Cardiac muscle cell (in vitro differentiated cells and primary cell): ENCODE measurements around the gene SH3BP1. TPM values are rescaled to one million over a fixed set of nuclear protein-coding genes. Genes with fewer than 3 reads are reported as not detected.

Experiments
- DNase-seq, 2 donors: peaks; one replicate each; pipeline versions ENCODE4 v3.0.0 to v3.0.0-alpha.2; 2010 to 2017; ENCODE audit warnings: low read depth in 1 of 2, low spot score in 1 of 2
- H3K27ac ChIP-seq: fragments of 200-600 bp; sonication (generic); 2 replicates; pipeline ENCODE4 v1.5.1; 2016
- H3K27me3 ChIP-seq: fragments of 200-600 bp; sonication (generic); 2 replicates; pipeline ENCODE4 v1.6.0; 2016; ENCODE audit warnings: control low read depth
- H3K36me3 ChIP-seq: fragments of 200-600 bp; sonication (generic); 2 replicates; pipeline ENCODE4 v1.5.1; 2016; ENCODE audit warnings: control low read depth
- H3K4me1 ChIP-seq: fragments of 200-600 bp; sonication (generic); 2 replicates; pipeline ENCODE4 v1.8.1; 2017; ENCODE audit warnings: low read depth, mild to moderate bottlenecking, mixed run types
- H3K4me3 ChIP-seq: fragments of 200-600 bp; sonication (generic); 2 replicates; pipeline ENCODE4 v1.5.1; 2016; ENCODE audit warnings: mild to moderate bottlenecking
- H3K9me3 ChIP-seq: fragments of 200-600 bp; sonication (generic); 2 replicates; pipeline ENCODE4 v1.5.1; 2017; ENCODE audit warnings: low read depth, mild to moderate bottlenecking, control low read depth
- polyA plus RNA-seq: library from polyadenylated mRNA; unstranded; fragments of >200 nt; fragmentation: Nextera tagmentation; extraction: Ambion mirVana; gene quantifications from 2 replicates; pipeline ENCODE4 v1.2.1, GENCODE V29; 2016
- total RNA-seq: library from RNA; depleted of rRNA; stranded (reverse); fragments of >200 nt; gene quantifications from 2 replicates; pipeline ENCODE4 v1.2.3, GENCODE V29; 2016
- TF ChIP-seq, protein P1 (sequence below): IDR thresholded peaks from 2 replicates; pipeline ENCODE4 v1.5.1; 2012; ENCODE audit warnings: low read depth, mild to moderate bottlenecking, low read length

Gene SH3BP1
- total and polyA plus RNA-seq, 2 experiments from 2014 or later = 15.0 to 51.9 TPM

DNA sequence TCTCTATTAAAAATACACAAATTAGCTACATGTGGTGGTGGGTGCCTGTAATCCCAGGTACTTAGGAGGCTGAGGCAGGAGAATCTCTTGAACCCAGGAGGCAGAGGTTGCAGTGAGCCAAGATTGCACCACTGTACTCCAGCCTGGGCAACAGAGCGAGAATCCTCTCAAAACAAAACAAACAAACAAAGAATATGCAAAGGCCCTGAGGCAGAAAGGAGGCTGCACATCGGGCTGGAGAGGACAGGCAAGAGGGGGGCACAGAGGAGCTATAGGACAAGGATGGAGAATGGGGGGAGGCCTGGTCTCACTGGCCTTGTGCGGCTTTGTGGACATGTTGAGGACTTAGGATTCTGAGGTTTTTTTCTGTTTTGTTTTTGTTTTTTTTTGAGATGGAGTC is 65.7 kb downstream of the SH3BP1 start:
- DNase-seq = no peak
- Histone ChIP-seq H3K4me3 (no peak overlapping the region), H3K4me1 (no peaks in the 10 kb centered on the region), H3K36me3 (no peaks in the 10 kb centered on the region), H3K27me3 (no peaks in the 10 kb centered on the region), H3K27ac (no peak overlapping the region), H3K9me3 (no peaks in the 10 kb centered on the region)
- TF ChIP-seq, protein P1, sequence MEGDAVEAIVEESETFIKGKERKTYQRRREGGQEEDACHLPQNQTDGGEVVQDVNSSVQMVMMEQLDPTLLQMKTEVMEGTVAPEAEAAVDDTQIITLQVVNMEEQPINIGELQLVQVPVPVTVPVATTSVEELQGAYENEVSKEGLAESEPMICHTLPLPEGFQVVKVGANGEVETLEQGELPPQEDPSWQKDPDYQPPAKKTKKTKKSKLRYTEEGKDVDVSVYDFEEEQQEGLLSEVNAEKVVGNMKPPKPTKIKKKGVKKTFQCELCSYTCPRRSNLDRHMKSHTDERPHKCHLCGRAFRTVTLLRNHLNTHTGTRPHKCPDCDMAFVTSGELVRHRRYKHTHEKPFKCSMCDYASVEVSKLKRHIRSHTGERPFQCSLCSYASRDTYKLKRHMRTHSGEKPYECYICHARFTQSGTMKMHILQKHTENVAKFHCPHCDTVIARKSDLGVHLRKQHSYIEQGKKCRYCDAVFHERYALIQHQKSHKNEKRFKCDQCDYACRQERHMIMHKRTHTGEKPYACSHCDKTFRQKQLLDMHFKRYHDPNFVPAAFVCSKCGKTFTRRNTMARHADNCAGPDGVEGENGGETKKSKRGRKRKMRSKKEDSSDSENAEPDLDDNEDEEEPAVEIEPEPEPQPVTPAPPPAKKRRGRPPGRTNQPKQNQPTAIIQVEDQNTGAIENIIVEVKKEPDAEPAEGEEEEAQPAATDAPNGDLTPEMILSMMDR = no peak

Other genes starting within 250 kb of the SH3BP1 start
- 0.09 and 0.11 TPM in 2 replicates for gene ELFN2, start 212.2 kb upstream of the SH3BP1 start, total RNA-seq
- not detected in 2 replicates for gene ELFN2, start 212.2 kb upstream of the SH3BP1 start, polyA plus RNA-seq
- 1.2 and 2.6 TPM in 2 replicates for gene MFNG, start 153.3 kb upstream of the SH3BP1 start, total RNA-seq
- 6.4 and 9.2 TPM in 2 replicates for gene MFNG, start 153.3 kb upstream of the SH3BP1 start, polyA plus RNA-seq
- gene CARD10, start 120.3 kb upstream of the SH3BP1 start, total RNA-seq = 3.3 and 4.5 TPM in 2 replicates
- gene CARD10, start 120.3 kb upstream of the SH3BP1 start, polyA plus RNA-seq = 2.1 and 3.9 TPM in 2 replicates
- gene CDC42EP1, start 79.2 kb upstream of the SH3BP1 start, total RNA-seq = 8.9 and 12.7 TPM in 2 replicates
- 10.9 and 21.6 TPM in 2 replicates for gene CDC42EP1, start 79.2 kb upstream of the SH3BP1 start, polyA plus RNA-seq
- gene LGALS2, start 59.6 kb upstream of the SH3BP1 start, total RNA-seq = not detected in 2 replicates
- gene LGALS2, start 59.6 kb upstream of the SH3BP1 start, polyA plus RNA-seq = not detected in 2 replicates
- 91.9 and 114 TPM in 2 replicates for gene GGA1, start 30.8 kb upstream of the SH3BP1 start, total RNA-seq
- gene GGA1, start 30.8 kb upstream of the SH3BP1 start, polyA plus RNA-seq = 81.9 and 82.6 TPM in 2 replicates
- 48.5 and 62.5 TPM in 2 replicates for gene PDXP, start 19.1 kb downstream of the SH3BP1 start, total RNA-seq
- 88.0 and 117 TPM in 2 replicates for gene PDXP, start 19.1 kb downstream of the SH3BP1 start, polyA plus RNA-seq
- 6.6 and 24.5 TPM in 2 replicates for gene LGALS1, start 36.0 kb downstream of the SH3BP1 start, total RNA-seq
- gene LGALS1, start 36.0 kb downstream of the SH3BP1 start, polyA plus RNA-seq = 8.1 and 37.3 TPM in 2 replicates
- gene NOL12, start 46.7 kb downstream of the SH3BP1 start, total RNA-seq = 36.0 and 38.3 TPM in 2 replicates
- 21.9 and 34.2 TPM in 2 replicates for gene NOL12, start 46.7 kb downstream of the SH3BP1 start, polyA plus RNA-seq
- 160 and 202 TPM in 2 replicates for gene TRIOBP, start 57.4 kb downstream of the SH3BP1 start, total RNA-seq
- gene TRIOBP, start 57.4 kb downstream of the SH3BP1 start, polyA plus RNA-seq = 150 and 191 TPM in 2 replicates
- 74.2 and 95.0 TPM in 2 replicates for gene GCAT, start 168.3 kb downstream of the SH3BP1 start, total RNA-seq
- gene GCAT, start 168.3 kb downstream of the SH3BP1 start, polyA plus RNA-seq = 66.4 and 97.6 TPM in 2 replicates
- gene GALR3, start 183.7 kb downstream of the SH3BP1 start, total RNA-seq = not detected in 2 replicates
- gene GALR3, start 183.7 kb downstream of the SH3BP1 start, polyA plus RNA-seq = 0.95 and 1.0 TPM in 2 replicates
- gene ANKRD54, start 204.7 kb downstream of the SH3BP1 start, total RNA-seq = 49.9 and 59.1 TPM in 2 replicates
- gene ANKRD54, start 204.7 kb downstream of the SH3BP1 start, polyA plus RNA-seq = 43.8 and 44.2 TPM in 2 replicates
- 407 and 422 TPM in 2 replicates for gene EIF3L, start 209.8 kb downstream of the SH3BP1 start, total RNA-seq
- 213 and 387 TPM in 2 replicates for gene EIF3L, start 209.8 kb downstream of the SH3BP1 start, polyA plus RNA-seq